GM18526 (cell line): ENCODE measurements around the gene AP3S1.

Experiments
- POLR2A ChIP-seq: IDR thresholded peaks from 3 replicates; pipeline ENCODE4 v1.6.1; 2011; ENCODE audit not compliant: insufficient read length; ENCODE audit errors: extremely low read depth

AP3S1 gene

GRCh38 chr5:115894342-115894741 is 52.6 kb downstream of the AP3S1 start:
- no peak for TF ChIP-seq POLR2A

DNA sequence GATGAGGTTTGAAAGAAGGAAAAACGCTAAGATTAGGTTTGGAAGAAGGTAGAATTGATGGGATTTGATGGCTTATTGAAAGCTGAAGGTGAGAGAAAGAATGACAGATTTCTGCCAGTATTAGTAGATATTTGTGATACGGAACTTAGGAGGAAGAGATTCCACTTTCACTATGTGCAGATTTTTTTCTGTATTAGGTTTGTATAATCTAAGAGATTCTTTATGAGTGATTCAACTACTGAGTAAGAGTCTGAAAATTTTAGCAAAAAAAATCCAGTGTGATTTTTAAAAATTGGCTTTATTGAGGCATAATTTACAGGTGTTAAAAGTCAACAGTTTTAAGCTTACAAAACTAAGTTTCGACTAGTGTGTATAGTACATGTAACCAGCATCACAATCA is 54.1 kb downstream of the AP3S1 start:
- no peak for TF ChIP-seq POLR2A

DNA sequence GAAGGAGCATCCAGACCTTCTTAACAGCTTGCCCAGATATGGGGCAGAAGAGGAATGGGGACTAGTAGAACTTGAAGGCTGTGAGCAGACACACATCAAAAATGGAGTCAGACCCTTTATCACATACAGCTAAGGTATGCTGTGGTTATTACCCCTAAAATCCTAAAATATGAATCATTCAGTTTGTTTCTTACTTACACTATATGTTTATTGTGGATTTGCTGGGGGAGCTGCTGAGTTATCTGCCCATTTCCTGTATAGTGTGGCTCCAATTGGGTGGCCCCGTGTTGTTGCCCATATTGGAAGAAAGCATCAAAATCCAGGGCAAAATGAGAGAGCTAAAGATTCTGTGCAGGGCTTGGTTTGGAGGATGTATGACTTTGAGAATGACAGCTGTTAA is 56.9 kb downstream of the AP3S1 start:
- TF ChIP-seq POLR2A: no peak

GRCh38 chr5:115907177-115907576 is 65.4 kb downstream of the AP3S1 start:
- TF ChIP-seq POLR2A: no peak

DNA sequence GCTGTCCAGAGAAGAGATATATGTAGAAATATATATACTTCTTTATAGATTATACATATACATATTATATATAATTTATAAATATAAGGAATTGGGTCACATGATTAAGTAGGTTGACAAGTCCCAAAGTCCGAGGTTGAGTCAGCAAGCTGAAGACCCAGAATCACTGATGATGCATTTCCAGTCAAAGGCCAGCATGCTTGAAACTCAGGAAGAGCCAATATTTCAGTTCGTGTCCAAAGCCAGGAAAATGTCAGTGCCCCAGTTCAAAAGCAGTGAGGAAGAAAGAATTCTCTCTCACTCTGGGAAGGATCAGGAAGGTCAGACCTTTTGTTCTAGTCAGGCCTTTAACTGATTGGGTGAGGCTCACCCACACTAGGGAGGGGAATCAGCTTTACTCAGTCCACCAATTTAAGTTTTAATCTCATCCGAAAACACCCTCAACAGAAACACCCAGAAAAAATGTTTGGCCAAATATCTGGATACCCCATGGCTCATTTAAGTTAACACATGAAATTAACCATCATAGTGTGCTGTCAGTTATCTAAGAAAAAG is 78.5 kb downstream of the AP3S1 start:
- TF ChIP-seq POLR2A: no peak

DNA sequence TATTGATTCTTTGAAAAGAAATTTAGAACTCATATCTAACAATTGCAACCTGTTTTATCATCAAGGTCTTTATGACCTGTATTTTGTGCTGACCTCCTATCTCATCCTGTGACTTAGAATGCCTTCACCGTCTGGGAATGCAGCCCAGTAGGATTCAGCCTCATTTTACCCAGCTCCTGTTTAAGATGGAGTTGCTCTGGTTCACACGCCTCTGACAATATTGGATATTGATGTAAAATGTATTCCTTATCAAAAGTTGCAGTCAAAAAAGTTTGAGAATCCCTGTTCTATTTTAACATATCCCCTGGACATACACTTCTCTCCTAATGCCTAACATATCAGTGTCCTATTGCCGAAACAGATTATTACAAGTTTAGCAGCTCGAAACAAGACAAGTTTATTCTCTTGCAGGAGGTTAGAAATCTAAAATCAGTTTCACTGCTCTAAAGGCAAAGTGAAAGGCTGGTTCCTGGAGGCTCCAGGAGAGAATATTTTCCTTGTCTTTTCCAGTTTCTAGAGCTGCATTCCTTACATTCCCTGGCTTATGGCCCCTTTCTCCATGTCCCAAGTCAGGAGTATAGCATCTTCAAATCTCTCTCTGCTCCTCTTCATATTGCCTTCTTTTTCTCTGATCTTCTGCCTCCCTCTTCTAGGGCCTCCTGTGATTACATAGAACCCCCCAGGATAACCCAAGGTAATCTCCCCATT is 89.0 kb downstream of the AP3S1 start:
- TF ChIP-seq POLR2A: no peak

DNA sequence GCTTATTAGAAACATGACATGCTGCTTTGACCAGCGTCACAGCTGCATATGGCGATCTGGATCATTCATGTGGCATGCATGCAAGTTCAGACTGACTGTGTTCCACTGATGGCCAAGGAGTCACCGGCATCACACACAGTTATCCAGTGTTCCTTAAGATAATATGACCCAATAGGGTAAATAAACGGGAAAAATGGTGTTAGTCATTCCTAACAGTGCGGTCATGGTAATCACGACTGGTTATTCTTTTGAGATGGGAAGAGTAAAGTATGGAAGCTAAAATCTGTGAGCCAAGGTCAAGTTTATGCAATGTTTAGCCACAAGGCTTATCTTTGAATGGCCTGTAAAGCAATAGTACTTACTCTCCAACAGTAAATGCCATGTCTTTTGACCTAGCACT is 91.3 kb downstream of the AP3S1 start:
- TF ChIP-seq POLR2A: no peak

DNA sequence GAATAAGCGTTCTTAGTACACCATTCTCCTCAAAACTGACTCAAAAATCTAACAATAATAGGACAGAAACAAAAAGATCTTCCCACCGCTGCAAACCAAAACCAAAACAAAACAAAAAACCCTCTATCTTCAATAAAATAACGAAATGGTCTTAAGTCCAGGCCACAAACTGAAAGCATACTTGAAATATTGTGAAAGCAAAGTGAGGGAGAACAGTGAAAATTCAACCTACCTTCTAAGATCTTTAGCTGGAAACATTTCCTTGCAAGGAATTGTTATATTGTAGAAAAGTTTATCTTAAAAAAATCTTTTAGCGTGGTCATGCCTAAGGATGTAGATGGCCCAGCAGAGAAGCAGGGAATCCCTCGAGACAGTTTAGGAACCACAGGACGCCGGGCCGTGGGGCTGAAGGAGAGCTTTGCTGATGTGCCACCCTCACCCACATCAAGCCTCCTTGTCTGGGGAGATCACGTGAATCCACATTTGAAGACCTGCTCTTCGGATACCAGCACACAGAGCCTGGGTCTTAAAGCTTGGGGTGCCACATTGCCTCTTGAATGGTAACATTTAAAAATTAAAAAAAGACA is 92.7 kb downstream of the AP3S1 start:
- no peak for TF ChIP-seq POLR2A

- no peak for TF ChIP-seq POLR2A
These were observed 94.3 kb downstream of the AP3S1 start for GRCh38 chr5:115936031-115936430.

GRCh38 chr5:115939059-115939458 is 97.3 kb downstream of the AP3S1 start:
- TF ChIP-seq POLR2A: no peak

DNA sequence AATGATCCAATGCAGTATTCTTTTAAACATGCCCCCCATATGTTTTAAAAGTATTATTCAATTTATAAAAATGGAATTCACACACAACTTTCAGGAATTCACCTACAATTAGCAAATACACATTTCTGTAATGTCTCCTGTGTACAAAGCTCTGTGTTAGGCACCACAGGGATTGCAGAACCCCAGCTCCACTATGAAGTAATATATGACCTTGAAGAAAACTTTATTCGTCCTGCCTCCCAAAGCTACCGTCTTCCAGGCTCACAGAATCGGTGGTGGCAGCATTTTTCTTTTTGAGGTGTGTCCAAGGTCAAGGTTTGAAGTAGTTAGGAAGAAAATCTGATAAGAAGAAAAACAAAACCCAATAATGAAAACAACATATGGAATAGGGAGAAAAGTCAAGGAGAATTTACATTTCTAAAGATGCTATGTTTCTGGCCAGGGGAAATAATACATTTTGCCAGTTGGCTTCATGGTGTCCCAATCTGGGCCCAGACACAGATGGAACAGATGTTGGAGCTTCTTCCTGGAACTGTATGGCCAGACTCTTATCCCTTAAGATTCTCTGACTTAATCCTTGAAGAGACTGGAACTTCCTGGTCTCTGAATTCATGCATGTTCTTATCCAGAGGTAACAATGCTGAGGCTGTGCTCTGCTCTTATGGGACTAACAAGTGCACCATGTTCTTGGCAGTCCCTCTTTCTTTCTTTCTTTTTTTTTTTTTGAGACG is 98.5 kb downstream of the AP3S1 start:
- no peak for TF ChIP-seq POLR2A

DNA sequence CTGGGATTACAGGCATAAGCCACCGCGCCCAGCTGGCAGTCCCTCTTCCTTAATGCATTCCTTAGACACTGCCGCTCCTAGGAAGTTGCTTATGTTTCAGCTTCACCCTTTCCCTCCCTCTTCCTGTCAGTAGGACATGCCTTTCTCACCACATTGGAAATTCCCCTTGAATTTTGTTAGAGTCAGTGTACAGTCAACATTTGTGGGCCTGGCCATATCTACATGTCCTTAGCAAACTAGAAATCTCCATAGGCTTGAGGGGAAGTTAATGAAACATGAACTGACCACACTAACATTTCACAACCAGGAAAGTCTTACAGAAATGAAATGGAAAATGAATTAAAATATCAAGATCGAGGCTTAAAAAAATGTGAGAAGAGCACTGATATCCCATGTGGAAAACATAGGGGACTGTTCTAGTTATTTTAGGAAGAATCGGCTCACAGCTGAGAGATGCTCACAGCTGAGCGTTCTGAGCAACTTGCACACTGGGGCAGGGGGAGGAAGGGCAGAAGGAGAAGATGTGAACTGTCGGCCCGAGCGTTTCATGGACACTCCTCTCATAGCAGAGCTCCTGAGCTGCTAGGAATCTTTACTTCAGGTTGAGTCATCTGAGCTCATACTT is 99.4 kb downstream of the AP3S1 start:
- no peak for TF ChIP-seq POLR2A

GRCh38 chr5:115944501-115944900 is 102.8 kb downstream of the AP3S1 start:
- no peak for TF ChIP-seq POLR2A

- TF ChIP-seq POLR2A: no peak
These were observed 104.9 kb downstream of the AP3S1 start for GRCh38 chr5:115946655-115947054.

DNA sequence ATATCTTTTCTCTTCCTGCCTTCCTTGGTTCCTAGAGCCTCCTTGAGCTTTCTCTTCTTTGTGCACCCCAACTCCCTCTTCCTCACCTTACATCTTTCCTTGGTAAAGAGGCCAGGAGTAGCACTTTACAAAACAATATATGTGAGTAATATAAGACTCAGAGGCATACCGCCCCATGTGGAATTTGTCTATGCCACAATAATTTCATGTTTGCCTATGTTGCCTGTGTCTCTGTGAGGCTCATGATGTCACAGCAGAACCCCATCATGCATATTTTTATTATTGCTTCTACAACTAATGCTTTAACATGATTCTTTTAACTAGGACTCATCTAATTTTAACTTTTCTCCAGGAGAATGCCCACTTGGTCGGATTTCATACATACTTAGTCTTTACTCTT is 105.5 kb downstream of the AP3S1 start:
- TF ChIP-seq POLR2A: no peak

DNA sequence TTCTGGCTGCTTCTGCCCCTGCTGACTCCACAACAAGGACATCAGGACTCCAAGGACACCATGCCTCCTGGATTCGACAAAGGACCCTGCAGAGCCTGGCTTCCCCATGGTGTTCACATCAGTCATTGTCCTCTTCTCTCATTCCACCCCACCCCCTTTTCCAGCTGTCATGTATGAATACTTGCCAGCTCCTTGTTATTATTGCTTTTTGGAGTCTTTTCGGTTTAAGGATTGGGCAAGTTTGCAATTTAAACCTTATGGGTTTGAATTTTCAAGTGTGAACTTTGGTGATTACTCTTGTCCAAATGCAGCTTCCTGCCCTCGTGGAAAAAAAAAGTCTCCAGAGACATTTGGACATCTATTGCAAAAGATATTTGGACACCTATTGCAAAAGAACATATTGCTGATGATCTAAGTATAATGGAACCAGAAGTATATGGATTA is 106.4 kb downstream of the AP3S1 start:
- TF ChIP-seq POLR2A: no peak

- no peak for TF ChIP-seq POLR2A
These were observed 107.4 kb downstream of the AP3S1 start for GRCh38 chr5:115949096-115949495.
